MM.1S (cell line): ENCODE results near the gene ACAP1.

Experiments used
- DNase-seq: peaks from one replicate; pipeline ENCODE4 v3.0.0-alpha.2; 2015
- H2AFZ ChIP-seq: fragments of 300-600 bp; sonication (generic); 2 replicates; pipeline ENCODE4 v1.6.0; 2016; ENCODE audit warnings: antibody characterized with exemption, low read length
- H3F3A ChIP-seq: fragments of 300-600 bp; sonication (generic); 2 replicates; pipeline ENCODE4 v1.6.1; 2016; ENCODE audit warnings: mild to moderate bottlenecking, antibody characterized with exemption, low read length, moderate library complexity, mixed read lengths; ENCODE audit not compliant: insufficient read depth
- H3K27ac ChIP-seq: fragments of 300-600 bp; sonication (generic); 2 replicates; pipeline ENCODE4 v1.5.1; 2016; ENCODE audit warnings: mild to moderate bottlenecking, low read length
- H3K27me3 ChIP-seq: fragments of 300-600 bp; sonication (generic); replicated peaks from 2 replicates; pipeline ENCODE4 v1.6.0; 2016; ENCODE audit warnings: low read length; ENCODE audit not compliant: insufficient read depth
- H3K36me3 ChIP-seq: fragments of 300-600 bp; sonication (generic); replicated peaks from 2 replicates; pipeline ENCODE4 v1.6.1; 2016; ENCODE audit warnings: mild to moderate bottlenecking, low read length, mixed read lengths; ENCODE audit not compliant: insufficient read depth
- H3K4me1 ChIP-seq: fragments of 300-600 bp; sonication (generic); 2 replicates; pipeline ENCODE4 v1.6.1; 2016; ENCODE audit warnings: low read length, mixed read lengths
- H3K4me2 ChIP-seq: fragments of 300-600 bp; sonication (generic); 2 replicates; pipeline ENCODE4 v1.6.0; 2016; ENCODE audit warnings: low read depth, low read length
- H3K4me3 ChIP-seq: fragments of 300-600 bp; sonication (generic); 2 replicates; pipeline ENCODE4 v1.5.1; 2016; ENCODE audit warnings: low read length, mixed read lengths
- H3K79me2 ChIP-seq: fragments of 300-600 bp; sonication (generic); 2 replicates; pipeline ENCODE4 v1.6.1; 2016; ENCODE audit warnings: mixed run types, low read length, mixed read lengths
- H3K9ac ChIP-seq: fragments of 300-600 bp; sonication (generic); 2 replicates; pipeline ENCODE4 v1.6.1; 2016; ENCODE audit warnings: low read length, mixed read lengths
- H3K9me2 ChIP-seq: fragments of 300-600 bp; sonication (generic); replicated peaks from 2 replicates; pipeline ENCODE4 v1.6.1; 2016; ENCODE audit warnings: mild to moderate bottlenecking, low read length, mixed read lengths; ENCODE audit not compliant: insufficient read depth
- H3K9me3 ChIP-seq: fragments of 300-600 bp; sonication (generic); replicated peaks from 2 replicates; pipeline ENCODE4 v1.6.1; 2016; ENCODE audit warnings: mild to moderate bottlenecking, low read length, mixed read lengths; ENCODE audit not compliant: insufficient read depth
- H4K20me1 ChIP-seq: fragments of 300-600 bp; sonication (generic); 2 replicates; pipeline ENCODE4 v1.6.1; 2016; ENCODE audit warnings: mild to moderate bottlenecking, low read length, moderate library complexity, mixed read lengths; ENCODE audit not compliant: insufficient read depth
- CTCF ChIP-seq: fragments of 300-600 bp; sonication (generic); IDR thresholded peaks from 2 replicates; pipeline ENCODE4 v1.5.1; 2016; ENCODE audit warnings: antibody characterized with exemption, low read length, mixed read lengths
- EZH2 ChIP-seq: fragments of 300-600 bp; sonication (generic); optimal IDR thresholded peaks from 2 replicates; pipeline ENCODE3; 2017; ENCODE audit warnings: low read depth, mild to moderate bottlenecking, antibody characterized with exemption, low read length, mixed read lengths
- EZH2phosphoT487 ChIP-seq: fragments of 300-600 bp; sonication (generic); IDR thresholded peaks from 2 replicates; pipeline ENCODE4 v1.6.1; 2018; ENCODE audit warnings: antibody characterized with exemption, low read length

The ACAP1 gene

GRCh38 chr17:7356072-7356549, 19.8 kb downstream of the ACAP1 start:
- Histone ChIP-seq H2AFZ (peak overlapping the region; percentile 57; the same call in 1 of the 2 replicates), H3K9me3 (no peaks in the 10 kb centered on the region), H4K20me1 (no peaks in the 10 kb centered on the region), H3K79me2 (no peaks in the 10 kb centered on the region), H3K36me3 (no peaks in the 10 kb centered on the region), H3K9ac (no peak overlapping the region), H3K9me2 (no peaks in the 10 kb centered on the region), H3K4me2 (peak overlapping the region; percentile 31; the same call in 1 of the 2 replicates), H3K27ac (no peak overlapping the region), H3K4me1 (peaks cover 2% of the 10 kb centered on the region; the same call in 1 of the 2 replicates), H3K27me3 (peaks cover 7% of the 10 kb centered on the region; the same call in 1 of the 2 replicates), H3K4me3 (no peak overlapping the region), H3F3A (0 out of 2 replicates have a peak, but pooled peaks cover 3% of the 10 kb centered on the region)
- peak; percentile 78 for DNase-seq
- TF ChIP-seq CTCF (peak; percentile 92), EZH2 (no peak), EZH2phosphoT487 (no peak)

GRCh38 chr17:7356756-7357155, 20.4 kb downstream of the ACAP1 start:
- Histone ChIP-seq H2AFZ (no peak overlapping the region), H4K20me1 (no peaks in the 10 kb centered on the region), H3K4me3 (no peak overlapping the region), H3K9ac (no peak overlapping the region), H3K4me1 (no peaks in the 10 kb centered on the region), H3K9me3 (no peaks in the 10 kb centered on the region), H3K36me3 (no peaks in the 10 kb centered on the region), H3F3A (no peaks in the 10 kb centered on the region), H3K79me2 (no peaks in the 10 kb centered on the region), H3K27ac (no peak overlapping the region), H3K4me2 (no peak overlapping the region), H3K9me2 (no peaks in the 10 kb centered on the region), H3K27me3 (peaks cover 8% of the 10 kb centered on the region; the same call in 1 of the 2 replicates)
- no peak for TF ChIP-seq CTCF
- TF ChIP-seq EZH2phosphoT487 = no peak
- TF ChIP-seq EZH2 = no peak
- no peak for DNase-seq

GRCh38 chr17:7357381-7357780, 21.1 kb downstream of the ACAP1 start:
- Histone ChIP-seq H3K4me1 (no peaks in the 10 kb centered on the region), H3K9me2 (no peaks in the 10 kb centered on the region), H3K36me3 (no peaks in the 10 kb centered on the region), H3K27ac (no peak overlapping the region), H4K20me1 (no peaks in the 10 kb centered on the region), H3K9me3 (no peaks in the 10 kb centered on the region), H3K4me3 (no peak overlapping the region), H3F3A (no peaks in the 10 kb centered on the region), H3K9ac (no peak overlapping the region), H3K79me2 (no peaks in the 10 kb centered on the region), H3K4me2 (no peak overlapping the region), H2AFZ (no peak overlapping the region), H3K27me3 (peaks cover 14% of the 10 kb centered on the region; the same call in 1 of the 2 replicates)
- TF ChIP-seq EZH2phosphoT487 (no peak), EZH2 (no peak), CTCF (no peak)
- no peak for DNase-seq
